Jurkat, Clone E6-1 (cell line): ENCODE data around the gene SHQ1.
"Not testable (repeated sequence)": the region's sequence is repeated elsewhere in the genome, so short reads cannot be mapped to it uniquely, and the experiment has no call there.

Source experiments
- DNase-seq: peaks from one replicate; pipeline ENCODE4 v3.0.0-alpha.2; 2011; ENCODE audit warnings: low read depth, low spot score
- H3K4me3 ChIP-seq: 2 replicates; pipeline ENCODE4 v1.5.1; 2011; ENCODE audit warnings: mild to moderate bottlenecking, low read length, control low read depth, moderate library complexity

The SHQ1 gene

DNA sequence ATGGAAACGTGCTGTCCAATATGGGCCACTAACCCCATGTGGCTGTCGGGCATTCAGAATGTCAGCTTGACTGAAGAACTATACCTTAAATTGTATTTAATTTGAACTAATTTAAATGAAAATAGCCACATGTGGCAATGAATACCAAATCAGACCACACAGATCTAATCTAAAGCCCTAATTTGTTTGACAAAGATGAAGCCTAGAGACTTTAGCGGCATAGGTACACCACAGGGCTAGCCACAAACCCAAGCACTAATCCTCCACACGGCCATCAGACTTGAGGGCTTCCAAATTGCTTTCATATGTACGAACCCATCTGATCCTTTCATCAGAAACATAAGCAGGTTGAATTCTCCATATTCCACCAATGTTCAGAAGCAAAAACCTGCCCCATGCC is 81.4 kb downstream of the SHQ1 start:
- no peak overlapping the region for H3K4me3 ChIP-seq
- DNase-seq: peak; percentile 32

DNA sequence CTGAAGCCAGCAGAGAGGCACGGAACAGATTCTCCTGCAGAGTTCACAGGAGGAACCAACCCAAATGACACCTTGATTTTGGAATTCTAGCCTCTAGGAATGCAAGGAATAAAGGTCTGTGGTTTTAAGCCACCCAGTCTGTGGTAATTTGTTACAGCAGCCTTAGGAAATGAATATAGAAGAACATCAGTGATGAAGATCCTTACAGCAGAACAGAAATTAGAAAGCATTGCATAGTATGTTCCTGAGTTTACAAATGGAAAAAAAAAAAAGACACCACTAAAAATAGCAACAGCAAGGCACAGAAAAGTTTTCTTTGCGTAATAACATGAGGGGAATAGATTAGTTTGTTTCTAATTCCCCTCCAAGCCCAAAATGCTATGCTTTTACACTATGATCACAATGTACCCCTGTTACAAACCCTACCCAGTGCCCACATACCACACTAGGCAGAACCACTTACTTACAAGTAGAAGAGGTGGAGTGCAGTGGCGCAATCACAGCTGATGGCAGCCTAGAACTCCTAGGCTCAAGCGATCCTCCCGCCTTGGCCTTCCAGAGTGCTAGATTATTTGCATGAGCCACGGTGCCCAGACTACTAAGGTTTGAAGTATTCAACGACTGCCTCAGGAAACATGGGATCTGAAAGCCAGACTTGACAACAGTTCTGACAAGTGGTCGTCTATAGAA is 84.3 kb downstream of the SHQ1 start:
- DNase-seq: no peak
- no peak overlapping the region for H3K4me3 ChIP-seq

DNA sequence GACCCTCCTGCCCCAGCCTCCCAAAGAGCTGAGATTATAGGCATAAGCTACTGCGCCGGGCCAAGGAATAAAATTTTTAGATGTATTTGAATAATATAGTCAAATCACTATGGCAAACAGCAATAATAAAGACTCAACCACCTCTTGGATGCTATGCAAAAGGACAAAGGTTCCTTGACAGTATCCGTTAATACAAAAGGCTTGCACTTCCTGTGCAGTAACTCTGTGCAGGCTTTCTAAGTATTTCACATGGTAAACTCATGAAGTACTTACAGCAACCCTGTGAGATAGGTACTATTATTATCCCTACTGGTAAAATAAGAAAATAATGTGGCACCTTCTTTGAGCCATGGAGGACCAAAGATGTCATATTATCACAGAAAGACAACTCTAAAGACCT is 86.8 kb downstream of the SHQ1 start:
- no peak overlapping the region for H3K4me3 ChIP-seq
- no peak for DNase-seq

DNA sequence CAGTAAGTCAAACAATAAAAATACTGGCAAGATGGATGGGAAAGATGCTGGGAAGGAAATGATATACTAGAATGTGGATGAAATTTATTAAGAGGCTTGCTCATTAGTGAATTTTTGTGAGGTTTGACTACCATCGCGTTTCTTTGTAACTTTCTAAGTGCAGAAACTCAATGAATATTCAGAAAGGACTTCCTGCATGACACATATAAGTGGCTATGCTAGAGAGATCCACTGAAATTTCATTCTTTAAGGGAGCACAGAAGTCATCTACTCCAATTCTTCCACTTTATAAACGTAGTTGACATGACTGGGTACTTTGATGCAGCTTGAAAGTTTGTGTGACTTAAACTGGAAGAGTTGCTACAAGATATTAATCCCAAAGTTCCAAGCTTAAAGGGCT is 88.0 kb downstream of the SHQ1 start:
- no peak for DNase-seq
- no peak overlapping the region for H3K4me3 ChIP-seq

DNA sequence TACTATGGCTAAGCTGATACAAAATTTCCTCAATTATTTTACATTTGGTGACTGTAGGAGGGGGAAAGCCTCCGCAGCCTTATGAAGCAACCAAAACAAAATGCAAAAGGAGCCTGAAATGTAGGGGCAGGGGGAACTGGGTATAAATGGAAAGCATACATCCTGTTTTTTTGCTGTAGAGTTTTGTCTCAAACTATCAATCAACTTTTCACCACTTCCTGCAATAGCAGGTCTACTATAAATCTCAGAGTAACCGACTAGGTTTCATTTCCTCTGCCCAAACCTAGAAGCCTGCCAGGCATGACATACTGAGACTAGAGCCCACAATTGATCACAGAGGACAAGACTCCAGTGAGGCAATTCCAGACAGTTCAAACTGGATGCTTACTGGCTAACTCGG is 91.3 kb downstream of the SHQ1 start:
- DNase-seq: peak; percentile 87
- H3K4me3 ChIP-seq: 0 out of 2 replicates have a peak overlapping the region, but pooled peaks have one; percentile 5

DNA sequence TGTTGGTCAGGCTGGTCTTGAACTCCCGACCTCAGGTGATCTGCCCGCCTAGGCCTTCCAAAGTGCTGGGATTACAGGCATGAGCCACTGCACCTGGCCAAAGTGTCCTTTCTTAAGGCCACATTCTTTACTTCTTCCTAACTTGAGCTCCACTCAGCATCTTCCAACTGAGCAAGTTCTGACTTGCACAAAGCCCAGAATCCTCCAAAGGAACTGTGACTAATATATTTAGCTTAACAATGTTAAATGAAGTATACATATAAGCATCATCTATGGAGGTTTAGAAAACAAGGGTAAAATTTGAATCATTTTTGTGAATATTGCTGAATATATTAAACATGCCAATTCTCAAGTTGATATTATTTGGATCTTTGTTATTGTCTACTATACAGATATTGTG is 93.7 kb downstream of the SHQ1 start:
- DNase-seq: no peak
- no peak overlapping the region for H3K4me3 ChIP-seq

DNA sequence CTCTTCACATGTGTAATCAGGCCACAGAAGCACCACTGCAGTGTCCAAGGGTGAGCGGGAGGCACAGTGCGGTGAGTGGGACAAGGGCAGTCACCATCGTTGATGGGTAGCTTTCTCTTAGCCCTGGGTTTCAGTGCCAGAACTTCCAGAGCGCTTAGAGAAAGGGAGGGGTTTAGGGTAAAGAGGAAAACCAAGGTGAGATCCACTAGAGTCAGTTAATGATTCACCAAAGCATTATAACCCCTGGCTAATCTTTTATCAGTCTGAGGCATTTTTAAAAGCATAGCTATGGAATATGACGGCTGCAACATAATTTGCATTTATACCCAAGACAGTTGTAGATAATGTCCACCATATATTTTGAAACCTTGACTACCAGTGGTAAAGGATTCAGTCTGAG is 94.8 kb downstream of the SHQ1 start:
- DNase-seq: no peak
- H3K4me3 ChIP-seq: no peak overlapping the region

DNA sequence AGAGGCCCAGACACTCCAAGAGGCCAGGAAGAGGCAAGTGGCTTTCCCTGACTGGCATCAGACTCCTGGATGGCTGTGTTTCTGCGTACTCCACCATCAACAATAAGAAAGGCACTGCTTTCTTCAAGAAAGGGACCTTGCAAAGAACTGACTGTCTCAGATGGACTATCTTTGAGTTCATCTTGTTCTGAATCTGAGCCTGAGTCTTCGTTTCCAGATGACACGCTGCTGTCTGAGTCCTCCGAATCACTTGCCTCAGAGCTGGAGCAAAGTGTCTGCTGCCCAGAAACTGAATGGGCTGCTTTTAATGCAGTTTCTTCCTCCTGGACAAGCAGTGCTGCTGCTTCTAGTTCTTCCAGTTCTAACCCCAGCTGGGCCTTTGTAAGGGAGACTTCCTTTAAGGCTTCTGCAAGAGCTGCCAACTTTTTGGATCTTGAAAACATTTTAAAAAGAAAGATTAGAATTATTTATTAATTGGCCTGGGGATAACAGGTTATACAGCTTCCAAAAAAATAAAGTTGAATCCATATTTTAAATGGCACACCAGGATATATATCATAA is 97.8 kb downstream of the SHQ1 start:
- H3K4me3 ChIP-seq: no peak overlapping the region
- DNase-seq: no peak

DNA sequence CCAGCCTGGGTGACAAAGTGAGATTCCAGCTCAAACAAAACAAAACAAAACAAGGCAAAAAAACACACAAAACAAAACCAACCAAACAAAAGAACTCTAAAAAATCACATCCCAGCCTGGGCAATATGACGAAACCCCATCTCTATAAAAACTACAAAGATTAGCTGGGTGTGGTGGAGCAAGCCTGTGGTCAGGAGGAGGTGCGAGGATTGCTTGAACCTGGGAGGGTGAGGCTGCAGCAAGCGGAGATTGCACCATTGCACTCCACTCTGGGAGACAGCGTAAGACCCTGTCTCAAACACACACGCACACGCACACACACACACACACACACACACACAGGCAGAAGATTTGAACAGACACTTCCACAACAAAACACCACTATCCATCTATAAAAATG is 99.6 kb downstream of the SHQ1 start:
- DNase-seq: no peak
- H3K4me3 ChIP-seq: no peak overlapping the region

DNA sequence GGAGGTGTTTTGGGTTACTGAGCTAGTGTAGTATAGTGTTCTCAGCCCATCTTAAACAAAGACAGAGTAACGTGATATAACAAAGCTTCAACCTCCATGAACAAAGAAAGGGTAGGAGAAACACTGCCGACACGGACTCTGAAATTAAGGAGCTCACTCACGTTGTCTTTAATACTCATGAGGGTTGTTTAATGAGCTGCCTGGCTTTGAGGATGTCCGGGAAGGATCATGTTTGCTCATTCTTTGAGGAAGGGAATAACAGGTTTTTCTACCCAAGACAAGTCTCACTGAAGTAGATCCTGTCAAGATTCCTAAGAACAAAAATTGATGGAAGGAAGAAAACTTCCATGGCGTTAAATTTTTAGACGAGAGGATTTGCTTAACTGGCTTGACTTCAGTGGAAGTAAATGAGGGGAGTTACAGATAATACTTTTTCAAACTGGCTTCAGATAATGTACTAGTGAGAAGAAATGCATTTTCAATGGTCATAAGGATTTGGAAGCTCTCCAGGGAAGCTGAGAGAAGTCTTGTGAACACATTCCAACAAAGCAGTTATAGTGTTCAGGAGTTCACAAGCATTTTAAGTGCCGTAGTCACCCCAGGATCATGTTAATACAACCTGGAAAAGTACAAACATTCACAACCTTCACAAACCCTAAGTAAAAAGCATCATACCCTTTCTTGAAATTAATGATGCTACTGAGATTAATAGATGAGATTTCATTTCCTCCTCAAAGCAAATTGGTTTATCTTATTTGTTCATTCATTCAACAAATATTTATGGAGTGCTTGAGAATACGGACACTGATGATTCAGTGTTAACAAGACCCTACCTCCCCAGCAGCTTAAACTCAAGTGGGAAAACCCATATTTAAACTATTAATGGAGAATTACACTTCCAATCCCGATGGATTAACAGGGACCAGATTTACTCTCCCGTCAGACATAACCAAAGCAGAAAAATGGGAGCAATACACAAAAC is 101.5 kb downstream of the SHQ1 start:
- H3K4me3 ChIP-seq: no peak overlapping the region
- DNase-seq: no peak

DNA sequence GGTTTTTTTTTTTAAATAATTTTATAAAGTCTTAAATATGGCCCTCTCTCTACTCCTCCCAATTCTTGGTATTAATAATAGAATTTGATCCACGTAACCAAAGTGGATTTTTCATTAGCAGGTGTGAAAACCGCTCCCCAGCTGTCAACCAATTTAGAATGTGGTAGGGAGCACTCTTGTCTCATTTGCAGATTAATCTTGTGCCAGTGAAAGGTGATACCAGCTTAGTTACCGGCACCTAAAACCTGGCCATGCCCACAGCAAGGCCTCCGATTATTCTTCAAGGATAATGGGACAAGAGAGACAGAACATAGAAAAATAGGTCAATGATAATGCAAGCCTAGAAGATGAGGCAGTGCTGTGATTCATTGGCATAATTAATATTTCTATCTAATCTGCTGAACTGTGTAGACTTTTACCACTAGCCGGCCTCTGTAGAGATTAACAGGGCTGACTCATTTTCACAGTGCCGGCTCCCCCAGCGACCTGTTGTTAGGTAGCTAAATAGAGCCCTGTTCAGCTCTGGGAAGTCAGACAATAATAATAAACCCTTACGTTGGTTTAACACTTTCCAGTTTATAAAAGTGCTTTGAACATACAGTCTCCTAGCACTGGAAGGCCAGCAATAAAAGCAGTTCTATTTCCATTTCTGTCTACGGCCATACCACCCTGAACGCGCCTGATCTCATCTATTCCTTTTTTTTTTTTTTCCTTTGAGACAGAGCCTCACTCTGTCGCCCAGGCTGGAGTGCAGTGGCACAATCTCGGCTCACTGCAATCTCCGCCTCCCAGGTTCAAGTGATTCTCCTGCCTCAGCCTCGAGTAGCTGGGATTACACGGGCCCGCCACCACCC is 102.9 kb downstream of the SHQ1 start:
- DNase-seq: no peak

DNA sequence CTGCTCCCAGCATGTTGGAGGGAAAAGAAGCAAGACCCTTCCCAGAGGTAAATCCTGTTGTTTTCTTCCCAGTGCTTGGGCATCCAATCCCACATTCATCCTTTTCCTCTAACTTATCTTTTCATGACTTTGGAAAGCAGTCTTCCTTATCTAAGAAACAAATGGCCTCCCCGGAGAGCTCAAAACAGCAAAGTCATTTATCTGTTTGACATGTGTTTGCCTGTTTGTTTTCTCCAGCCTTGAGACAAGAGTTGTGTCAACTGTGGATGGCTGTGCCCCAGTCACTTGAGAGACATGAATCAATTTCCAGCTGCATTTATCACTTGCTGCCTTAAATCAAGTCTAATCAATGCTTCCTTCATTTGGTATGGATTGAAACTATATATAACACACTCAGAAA is 103.9 kb downstream of the SHQ1 start:
- DNase-seq: no peak
- no peak overlapping the region for H3K4me3 ChIP-seq

More for the DNA sequence above, 102.9 kb downstream of the SHQ1 start:
- no peak overlapping the region for H3K4me3 ChIP-seq

DNA sequence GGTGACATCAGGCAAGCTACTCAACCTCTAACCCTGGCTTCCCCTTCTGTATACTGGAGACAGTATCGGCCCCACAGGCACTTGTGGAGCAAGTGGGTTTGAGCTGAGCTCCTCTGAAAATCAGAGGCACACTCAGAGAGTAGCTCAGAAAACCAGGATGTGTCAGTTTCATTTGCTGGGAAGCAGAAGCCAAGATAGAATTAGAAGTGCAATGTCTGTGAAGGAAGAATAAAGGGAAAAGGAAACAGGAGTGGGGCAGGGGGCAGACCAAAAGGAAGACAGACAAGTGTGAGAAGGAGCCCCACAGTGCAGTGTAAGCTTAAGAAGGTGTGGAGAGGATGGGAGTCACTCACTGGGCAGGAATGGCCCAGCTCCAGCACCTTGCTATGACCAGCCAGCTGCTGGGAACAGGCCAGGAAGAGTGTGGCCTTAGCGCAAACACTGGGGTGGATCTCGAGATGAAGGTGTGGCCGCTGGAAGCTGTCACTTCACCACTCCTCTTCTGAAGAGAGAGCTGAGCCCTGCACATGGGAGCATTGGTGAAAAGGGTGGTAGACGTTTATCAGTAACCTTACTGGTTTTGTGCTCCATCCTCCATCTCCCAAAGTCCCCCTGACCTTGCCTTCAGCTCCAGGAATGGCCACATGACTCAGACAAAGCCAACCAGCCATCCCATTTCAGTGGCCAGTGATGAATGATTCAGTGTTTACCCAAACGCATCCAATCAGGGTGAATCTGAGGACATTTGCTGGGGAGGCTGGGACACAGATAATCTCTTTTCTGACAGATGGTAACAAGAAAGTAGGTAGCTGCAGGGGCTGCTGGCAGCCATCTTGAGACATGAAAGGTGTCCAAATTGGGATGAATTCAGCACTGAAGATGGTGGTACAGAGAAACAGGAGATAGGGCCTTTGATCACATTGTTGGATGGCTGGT is 108.4 kb downstream of the SHQ1 start:
- no peak overlapping the region for H3K4me3 ChIP-seq
- DNase-seq: no peak

DNA sequence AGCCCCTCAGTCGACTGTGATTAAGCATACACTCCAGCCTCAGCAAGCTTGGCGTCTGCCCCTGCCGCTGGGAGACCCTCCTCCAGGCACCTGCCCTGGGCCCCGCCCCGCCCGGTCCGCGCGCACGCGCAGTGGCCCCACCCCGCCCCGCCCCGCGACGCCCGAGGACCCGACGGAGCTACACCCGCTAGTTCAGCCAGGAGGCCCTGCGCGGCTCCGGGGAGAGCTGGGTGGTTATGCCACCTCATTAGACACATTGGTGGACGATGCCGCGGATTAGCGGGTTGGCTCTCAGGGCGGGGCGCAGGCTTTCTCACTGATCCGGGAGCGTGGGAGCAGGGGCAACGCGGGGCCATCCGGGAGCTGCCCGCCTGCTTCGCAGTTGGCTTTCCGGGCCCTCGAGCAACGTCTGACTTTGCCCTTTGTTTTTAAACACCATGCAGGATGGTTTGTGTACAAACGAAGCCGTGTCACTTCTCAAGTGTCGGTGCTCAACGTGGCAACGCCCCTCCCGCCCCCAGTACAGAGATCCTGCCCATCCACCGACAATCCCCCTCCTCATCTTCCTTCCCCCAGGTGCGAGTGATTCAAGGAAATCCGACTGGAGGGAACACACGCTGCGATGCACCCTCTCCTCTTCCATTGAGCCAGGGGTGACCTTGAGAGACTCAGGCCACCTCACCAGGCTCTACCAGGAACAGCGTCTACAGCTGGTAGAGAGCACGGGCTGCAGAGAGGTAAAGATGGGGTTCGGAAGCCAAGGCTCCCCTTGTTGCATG is 109.3 kb downstream of the SHQ1 start:
- DNase-seq: no peak
- no peak overlapping the region for H3K4me3 ChIP-seq

DNA sequence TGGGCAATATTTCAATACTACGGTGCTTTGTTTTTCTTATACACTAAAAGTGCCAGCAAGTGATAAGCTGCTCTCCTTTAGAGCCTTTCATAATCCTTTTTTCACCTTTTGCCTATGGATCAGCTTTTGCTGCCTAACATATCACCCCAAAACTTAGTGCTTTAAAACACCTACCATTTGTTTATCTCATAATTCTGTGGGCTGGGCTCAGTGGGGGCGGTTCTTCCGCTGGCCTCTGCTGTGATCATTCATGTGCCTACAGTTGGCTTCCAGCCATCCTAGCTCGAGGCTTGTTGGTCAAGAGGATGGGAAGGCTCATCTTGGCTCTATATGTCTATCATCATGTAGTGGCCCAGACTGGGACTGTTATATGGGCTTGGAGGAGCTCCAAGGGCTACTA is 113.2 kb downstream of the SHQ1 start:
- DNase-seq, H3K4me3 ChIP-seq: not testable (repeated sequence)

DNA sequence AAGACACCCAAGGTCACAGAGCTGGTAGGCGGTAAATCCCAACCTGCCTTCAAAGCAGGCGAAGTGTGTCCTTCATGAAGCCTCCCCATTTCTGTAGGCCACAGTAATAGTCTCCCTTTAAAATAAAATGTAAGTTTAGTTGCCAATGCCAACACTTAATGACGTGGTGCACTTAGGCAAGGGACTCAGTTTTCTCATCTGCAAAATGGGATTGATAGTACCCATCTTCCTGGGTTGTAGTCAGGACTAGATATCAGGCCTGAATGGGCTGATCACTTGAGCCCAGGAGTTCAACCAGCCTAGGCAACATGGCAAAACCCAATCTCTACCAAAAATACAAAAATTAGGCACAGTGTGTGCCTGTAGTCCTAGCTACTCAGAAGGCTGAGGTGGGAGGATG is 114.6 kb downstream of the SHQ1 start:
- DNase-seq: no peak
- H3K4me3 ChIP-seq: no peak overlapping the region

DNA sequence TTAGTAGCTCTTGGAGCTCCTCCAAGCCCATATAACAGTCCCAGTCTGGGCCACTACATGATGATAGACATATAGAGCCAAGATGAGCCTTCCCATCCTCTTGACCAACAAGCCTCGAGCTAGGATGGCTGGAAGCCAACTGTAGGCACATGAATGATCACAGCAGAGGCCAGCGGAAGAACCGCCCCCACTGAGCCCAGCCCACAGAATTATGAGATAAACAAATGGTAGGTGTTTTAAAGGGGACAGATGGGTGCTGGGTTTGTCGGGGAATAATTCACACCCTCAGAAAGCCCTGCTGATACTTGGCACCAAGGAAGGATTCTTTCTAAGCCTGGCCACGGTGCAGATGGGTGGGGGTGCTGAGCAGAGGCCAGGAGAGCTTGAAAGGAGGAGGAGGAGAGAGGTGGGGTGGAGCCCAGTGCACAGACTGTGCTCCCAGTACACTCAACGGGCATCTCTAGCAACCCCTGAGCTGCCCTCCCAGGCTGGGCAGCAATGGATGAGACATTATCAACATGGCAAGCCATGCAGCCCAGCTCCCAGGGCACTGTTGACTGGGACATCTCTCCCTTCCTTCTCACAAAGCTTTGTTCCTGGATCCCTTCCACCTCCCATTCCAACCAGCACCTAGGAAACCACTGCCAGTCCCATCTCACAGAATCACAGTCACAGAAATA is 115.4 kb downstream of the SHQ1 start:
- not testable (repeated sequence) for DNase-seq

More for the DNA sequence above, 115.4 kb downstream of the SHQ1 start:
- not testable (repeated sequence) for H3K4me3 ChIP-seq
